HG03066 (cell line): ENCODE results near the gene IBTK.
"Not testable (repeated sequence)": the region's sequence is repeated elsewhere in the genome, so short reads cannot be mapped to it uniquely, and the experiment has no call there.

Experiments
- ATAC-seq: cut with Tn5 transposase; IDR thresholded peaks from one replicate; pipeline ENCODE4 v1.9.1; 2021; ENCODE audit warnings: low read depth; ENCODE audit not compliant: unreplicated experiment

The IBTK gene

DNA sequence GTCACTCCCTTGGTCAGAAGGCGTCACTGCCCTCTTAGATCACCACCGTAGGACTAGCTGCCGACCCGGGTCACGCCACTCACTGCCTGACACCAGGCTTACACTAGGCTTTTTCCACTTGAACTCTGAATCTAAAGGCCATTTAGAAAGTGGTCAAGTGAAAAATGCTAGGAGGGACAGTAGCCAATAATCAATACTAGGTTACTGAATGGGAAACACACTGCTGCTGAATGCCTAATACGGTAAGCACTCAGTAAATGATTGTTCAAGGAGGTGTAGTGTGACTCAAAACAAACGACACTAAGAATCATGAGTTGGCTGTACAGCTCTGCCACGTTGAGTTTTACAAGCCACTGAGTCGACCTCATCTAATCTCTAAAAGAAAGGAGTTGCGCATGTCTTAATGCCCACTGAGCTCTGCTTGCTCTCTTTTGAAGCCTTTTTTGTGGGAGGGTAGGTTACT, 760 bp upstream of the IBTK start:
- peak; percentile 36 for ATAC-seq

DNA sequence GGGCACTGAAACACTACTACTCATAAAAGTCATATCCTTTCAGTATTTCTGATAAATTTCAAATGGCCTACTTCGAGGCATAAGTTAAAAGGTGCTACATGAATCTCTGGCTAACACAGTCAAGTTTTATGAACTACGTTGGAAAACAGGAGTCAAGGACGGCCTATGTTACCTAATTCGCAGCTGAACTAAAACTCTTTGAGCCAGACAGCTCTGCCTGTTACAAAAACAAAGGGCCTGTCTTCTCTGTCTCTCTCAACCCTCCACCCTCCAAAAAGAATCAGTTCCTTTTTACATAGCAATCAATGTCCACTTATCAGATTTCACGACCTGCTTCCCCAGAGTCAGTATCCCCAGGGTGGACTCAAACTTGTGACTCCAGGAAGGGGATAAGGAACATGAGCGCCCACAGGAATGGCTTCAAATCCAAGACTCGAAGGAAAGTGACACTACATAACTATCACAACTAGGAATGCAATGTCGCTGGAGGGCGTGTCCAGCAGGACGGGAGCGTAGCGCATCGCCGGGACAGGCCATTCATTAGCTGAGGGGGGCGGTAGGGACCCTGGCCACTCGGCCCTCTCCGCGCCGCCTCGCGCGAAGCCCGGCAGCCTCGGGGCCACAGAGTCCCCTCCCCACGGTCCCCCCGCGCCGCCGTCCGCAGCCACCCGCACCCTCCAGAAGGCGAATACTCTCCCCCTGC, 591 bp downstream of the IBTK start:
- peak; percentile 36 for ATAC-seq

DNA sequence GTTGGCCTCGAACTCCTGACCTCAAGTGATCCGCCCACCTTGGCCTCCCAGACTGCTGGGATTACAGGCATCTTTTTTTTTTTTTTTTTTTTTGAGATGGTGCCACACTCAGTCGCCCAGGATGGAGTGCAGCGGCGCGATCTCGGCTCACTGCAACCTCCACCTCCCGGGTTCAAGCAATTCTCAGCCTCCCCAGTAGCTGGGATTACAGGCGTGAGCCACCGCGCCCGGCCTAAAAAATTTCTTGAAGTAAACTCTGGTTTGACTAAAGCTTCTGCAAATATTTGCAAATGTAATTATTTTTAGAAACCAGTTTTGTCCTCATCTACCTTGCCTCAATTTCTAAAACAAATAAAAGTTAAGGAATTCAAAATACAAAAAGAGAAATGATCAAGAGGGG, 1.2 kb downstream of the IBTK start:
- ATAC-seq, result no peak

DNA sequence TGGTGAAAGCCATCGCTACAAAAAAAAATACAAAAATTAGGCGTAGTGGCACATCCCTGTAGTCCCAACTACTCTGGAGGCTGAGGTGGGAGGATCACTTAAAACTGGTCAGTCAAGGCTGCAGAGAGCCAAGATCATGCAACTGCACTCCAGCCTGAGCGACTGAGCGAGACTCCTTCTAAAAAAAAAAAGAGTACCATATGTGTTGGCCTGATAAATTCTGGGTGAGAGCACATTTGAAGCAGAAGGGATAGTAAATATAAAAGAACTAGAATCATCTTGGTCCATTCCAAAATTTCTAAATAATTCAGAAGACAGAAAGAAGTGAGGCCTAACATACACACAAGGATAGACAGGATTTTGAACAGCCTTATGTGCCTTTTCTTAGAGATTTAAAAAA, 2.2 kb downstream of the IBTK start:
- no peak for ATAC-seq

DNA sequence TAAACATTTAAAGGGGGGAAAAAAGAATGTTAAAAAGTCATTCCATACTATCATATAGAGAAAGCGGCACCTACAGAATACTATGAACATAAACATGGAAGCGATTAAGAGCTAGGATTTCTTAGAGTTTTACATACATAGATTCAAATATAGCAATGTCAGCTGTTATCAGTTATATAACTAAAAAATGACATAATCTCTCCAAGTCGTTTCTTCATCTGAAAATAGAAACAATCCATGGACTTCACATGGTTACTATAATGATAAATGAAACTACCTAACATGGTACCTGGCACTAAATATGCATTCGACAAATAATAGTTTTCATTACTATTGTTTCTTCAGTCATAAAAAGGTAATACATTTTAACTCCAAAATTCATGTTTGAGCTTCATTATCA, 3.7 kb downstream of the IBTK start:
- ATAC-seq, result no peak

DNA sequence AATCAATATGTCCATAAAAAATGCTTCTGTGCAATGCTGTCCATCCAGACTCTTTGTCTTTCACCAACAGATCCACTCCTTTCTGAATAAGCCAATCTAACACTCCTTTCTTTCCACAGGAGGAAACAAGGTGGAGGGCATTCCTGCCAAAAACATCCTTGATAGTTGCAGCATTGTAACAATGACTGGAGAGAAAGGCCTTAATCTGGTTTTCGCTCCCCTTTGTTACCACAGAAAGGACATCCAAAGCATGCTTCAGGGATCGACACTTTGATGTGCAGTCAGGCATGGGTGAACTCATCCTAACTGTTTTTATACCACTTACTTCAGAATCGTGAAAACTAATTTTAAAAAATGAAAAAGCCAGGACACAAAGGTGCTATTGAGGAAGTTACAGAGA, 7.4 kb downstream of the IBTK start:
- ATAC-seq, result no peak

DNA sequence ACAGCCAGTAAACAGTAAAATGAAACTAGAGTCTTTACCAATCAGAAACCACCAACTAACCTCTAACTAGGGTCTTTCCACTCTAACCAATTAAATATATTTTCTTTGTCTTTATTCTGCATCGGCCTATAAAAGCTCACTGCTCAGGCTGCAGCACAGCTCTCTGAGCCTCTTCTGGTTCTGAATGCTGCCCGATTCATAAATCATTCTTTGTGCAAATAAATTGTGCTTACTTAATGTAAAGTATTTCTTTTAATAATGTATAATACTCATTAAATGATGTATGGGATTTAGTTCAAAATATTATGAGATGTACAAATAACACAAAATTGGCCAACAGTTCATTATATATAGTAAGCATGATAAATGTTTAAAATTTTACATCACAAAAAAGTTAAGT, 7.9 kb downstream of the IBTK start:
- ATAC-seq, result no peak

DNA sequence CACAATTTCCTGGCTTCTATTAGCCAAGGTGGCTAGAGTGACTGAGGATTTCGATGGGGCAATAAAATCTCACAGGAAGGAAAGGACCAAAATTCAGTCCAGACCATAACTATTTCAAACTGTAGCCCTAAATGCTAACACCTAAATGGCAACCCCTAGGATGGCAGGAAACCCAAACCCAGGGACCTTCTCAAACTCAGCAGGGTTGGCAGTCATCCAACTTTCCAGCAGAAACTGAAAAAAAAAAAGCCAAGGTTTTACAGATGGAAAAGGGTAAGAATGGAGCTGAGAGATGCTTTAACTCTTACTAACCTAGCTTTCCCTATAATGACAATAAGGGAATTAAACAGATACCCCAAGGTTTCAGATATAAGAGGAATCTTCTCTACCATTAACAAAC, 10.5 kb downstream of the IBTK start:
- no peak for ATAC-seq

DNA sequence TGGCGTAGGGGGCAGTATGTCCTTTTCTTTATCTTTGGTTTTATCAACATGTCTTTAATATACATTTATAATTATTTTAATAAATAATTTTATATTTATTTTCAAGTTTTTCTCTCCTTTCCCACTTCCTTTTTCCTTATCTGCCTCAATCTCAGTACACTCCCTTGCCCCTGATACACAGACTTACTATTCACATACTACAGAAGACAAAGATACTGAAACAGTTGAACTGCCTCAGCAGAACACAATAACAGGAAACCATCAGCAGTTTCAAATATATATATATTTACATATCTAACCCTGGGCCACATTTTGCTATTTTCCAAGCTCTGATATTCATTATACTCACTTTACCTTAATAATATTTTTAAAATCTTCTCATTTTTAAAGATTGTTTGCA, 19.8 kb downstream of the IBTK start:
- ATAC-seq, result peak; percentile 97

DNA sequence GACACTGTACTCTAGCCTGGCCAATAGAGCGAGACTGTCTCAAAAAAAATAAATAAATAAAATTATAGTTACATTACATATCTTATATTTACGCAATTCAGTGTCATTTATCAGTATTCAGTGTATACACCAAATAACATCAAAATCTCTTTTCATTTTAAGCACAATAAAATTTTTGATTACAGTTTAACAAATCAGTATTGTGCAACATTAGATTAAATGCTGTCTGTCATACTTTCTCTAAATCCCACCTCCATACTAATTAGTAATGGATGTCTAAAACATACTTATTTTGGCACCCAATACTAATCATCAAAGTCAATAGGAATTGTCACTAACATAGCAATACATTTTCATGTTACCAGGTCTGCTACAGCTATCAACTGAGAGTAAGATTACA, 27.4 kb downstream of the IBTK start:
- no peak for ATAC-seq

DNA sequence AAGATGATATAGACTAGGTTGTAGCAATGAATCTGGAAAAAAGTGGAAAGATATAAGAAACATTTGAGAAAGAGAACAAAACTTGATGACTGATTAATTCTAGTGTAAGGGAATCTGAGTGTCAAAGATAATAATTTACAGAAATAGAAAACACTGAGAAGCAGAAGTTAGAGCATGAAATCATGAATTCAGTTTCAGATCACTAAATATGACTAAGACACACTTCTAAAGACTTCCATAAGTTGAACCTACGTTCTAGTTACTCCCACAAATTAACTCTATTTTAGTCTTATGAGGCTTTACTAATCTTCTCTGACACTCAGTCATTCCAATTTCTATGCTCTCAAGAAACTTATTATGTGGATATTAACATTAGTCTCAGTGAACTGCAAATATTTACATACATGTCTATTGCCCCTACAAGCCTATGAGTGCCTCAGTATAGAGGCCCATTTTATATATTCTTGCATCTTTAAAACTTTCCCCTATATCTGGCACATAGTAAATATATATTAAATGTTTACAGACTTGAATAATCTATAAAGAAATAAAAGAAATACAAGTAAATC, 30.4 kb downstream of the IBTK start:
- peak; percentile 91 for ATAC-seq

DNA sequence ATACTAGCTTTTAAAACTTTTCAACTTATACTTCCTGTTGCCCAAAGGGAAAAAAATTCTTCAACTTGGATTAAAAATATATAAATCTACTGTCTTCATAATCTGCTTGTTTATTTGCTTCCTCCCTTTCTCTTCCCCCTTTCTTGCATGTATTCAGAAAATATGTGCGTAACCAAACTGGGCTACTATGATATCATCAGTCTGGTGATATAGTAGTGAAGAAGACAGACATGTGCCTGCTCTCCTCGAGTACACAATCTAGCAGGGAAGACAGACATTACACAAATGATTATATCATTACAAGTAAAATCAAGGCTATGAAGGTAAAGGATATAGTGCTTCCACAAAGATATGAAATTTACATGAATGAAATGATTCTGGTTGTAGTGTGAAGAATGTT, 31.0 kb downstream of the IBTK start:
- ATAC-seq, result no peak

DNA sequence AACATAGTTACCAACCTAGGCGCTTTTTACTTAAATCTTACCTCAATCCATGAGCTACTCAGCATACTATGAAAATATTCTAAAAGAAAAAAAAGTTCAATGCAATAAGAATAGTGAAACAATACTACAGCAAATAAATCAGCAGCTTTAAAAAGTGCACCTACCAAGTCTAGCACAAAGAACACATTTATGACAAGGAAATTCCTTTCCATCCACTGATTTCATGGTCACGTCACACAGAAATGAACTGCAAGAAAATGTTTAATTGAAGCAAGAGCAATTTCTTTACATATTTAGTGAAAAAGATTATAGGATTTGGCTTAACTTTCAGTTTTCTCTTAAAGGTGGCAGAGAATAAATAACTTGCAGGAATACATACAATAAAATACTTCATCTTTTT, 36.2 kb downstream of the IBTK start:
- no peak for ATAC-seq

DNA sequence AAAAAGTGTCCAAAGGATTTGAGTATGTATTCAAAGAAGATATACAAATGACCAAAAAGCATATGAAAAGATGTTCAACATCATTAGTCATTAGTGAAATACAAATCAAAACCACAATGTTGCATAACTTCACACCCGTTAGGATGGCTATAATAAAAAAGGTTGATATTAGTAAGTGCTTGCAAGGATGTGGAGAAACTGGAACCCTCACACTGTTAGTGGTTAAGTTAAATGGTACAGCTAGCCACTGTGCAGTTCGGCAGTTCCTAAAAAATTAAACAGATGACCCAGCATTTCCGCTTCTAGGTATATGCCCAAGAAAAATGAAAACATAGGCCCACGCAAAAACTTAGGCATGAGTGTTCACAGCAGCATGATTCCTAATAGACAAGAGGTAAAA, 38.6 kb downstream of the IBTK start:
- ATAC-seq, result no peak

DNA sequence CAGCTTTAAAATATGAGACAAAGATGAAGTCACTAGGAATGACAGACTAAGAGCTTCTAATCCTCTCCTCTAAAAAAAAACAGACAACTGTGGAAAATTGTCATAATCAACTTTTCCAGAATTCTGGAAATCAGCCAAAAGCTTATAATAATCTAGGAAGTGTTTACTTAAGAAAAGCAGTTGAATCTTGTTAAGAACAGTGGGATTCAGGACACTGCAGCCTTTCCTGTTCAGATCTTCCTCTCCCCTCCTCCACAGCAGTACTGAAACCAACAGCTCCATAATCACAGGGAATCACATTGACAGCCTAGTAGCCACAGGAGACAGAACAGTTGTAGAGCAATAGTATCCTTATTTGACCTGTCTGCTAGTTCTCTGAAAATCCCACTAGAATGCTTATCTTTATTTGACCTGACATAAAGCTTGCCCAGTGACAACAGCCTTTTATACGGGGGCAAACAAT, 41.6 kb downstream of the IBTK start:
- ATAC-seq, result no peak

DNA sequence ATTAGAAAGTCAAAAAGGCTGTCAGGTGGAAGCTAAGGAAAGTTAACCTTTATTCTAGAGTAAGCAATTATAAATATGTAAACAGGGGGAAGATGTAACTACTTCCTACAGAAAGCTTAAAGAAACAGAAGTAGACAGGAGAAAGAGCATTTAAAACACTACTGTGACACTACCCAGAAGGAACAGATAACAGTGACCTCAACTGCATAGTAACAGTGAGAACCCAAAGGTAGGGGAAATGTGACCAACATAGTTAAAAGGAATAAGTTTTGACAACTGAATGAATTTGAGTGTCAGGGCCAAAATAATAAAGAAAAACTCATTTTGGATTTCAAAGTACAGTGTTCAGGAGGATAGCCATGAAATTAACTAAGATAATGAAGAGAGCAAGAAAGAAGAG, 43.5 kb downstream of the IBTK start:
- no peak for ATAC-seq

DNA sequence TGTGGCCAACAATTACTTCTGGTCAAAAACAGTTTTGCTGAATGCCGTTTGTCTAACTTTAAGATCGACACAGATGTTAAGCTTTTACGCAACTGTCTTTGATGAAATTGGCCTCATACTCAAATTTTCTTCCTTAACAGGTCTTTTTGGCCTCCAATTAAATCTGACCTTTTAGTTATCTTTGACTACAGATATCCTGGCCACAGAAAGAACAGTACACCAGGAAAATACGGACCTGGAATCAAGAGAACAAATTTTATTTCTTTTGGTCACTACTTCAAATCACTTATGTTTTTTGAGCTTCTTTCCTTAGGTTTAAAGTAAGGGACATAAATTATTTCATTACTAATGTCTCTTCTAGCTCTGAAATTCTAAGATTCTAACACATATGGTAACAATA, 49.8 kb downstream of the IBTK start:
- no peak for ATAC-seq

DNA sequence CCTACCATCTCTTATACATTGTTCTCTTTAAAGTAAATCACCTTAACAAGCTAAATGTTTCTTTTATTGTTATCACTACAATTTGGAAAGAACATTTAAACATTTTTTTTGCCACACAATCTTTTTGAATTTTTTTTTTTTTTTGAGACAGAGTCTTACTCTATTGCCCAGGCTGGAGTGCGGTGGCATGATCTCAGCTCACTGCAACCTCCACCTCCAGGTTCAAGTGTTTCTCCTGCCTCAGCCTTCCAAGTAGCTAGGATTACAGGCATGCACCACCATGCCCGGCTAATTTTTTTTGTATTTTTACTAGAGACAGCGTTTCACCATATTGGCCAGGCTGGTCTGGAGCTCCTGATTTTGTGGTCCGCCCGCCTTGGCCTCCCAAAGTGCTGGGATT, 50.3 kb downstream of the IBTK start:
- ATAC-seq, result not testable (repeated sequence)

DNA sequence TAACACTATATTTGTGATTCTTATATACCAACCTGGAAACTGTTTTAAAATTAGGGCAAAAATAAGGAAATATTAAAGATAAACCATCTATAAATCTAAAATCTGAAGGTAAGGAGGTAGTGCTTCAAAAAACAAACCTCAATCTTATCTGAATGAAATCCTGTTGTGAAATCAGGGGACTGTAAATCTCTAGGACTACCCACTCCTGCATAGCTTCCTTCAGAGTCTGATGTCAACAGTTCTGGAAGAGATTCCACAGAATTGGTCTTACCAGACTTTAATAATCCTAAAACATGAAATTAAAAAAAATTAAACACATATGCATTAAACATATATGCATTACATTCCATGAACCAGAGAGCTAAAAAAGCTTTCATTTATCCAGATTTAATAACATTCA, 51.4 kb downstream of the IBTK start:
- no peak for ATAC-seq

DNA sequence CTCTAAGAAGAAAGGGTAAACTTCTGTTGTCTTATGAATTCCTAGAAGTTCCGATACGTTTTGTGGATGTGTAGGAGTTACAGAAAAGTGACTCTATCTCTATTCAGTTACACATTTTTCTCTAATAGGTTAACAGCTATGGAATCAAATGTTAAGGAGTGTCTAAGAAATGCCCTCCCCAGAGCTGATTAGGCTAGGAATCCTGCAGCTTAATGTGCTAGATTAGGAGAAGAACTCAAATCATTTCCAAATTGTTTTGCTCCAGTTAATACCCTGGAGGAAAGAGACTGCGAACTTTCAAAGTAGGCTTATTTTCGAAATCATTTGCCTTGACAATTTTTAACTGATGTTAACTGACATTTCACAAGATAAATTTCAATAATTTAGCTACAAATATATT, 51.9 kb downstream of the IBTK start:
- ATAC-seq, result no peak

DNA sequence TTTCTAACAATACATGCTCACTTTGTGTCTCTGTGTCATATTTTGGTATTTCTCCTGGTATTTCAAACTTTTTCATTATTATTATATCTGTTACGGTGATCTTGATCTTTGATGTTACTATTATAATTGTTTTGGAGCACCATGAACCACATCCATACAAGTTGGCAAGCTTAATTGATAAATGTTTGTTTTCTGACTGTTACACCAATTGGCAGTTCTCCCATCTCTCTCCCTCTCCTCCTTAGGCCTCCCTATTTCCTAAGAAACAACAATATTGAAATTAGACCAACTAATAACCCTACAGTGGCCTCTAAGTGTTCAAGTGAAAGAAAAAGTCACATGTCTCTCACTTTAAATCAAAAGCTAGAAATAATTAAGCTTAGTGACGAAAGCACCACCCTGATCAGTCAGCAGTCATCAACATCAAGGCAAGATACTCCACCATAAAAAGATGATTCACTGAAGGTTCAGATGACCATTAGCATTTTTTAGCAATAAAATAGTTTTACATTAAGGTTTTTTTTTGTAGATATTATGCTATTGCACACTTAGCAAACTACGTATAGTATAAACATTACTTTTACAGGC, 61.5 kb downstream of the IBTK start:
- no peak for ATAC-seq

DNA sequence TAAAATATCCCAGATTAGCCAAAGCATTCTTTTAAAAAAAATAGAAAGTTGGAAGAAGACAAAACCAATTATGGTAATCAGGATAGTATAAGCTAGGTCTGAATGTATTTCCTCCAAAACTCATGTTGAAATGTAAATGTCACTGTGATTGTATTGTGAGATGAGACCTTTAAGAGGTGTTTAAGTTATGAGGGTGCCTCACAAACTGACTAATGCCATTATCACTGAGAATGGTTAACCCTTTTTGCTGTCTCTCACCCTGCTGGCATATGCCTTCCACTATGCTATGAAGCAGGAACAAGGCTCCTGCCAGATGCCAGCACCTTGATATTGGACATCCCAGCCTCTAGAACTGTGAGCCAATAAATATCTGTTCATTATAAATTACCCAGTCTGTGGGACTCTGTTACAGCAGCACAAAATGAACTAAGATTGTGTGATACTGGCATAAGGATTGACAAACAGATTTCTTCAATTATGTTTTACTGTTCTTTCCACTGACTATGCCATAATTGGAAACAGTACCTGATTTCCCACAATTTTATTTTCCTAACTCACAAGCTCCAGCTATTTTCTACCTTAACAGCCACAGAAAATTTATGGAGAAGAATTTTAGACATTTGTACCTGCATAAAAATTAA, 63.8 kb downstream of the IBTK start:
- no peak for ATAC-seq
